Neutrophil (primary cell): ENCODE results near the gene MFSD2B.

ENCODE experiments used
- H3K27ac ChIP-seq: fragments of 200-600 bp; sonication (generic); 2 replicates; pipeline ENCODE4 v1.5.1; 2016; ENCODE audit warnings: mild to moderate bottlenecking, moderate library complexity
- H3K27me3 ChIP-seq: fragments of 200-600 bp; sonication (generic); 2 replicates; pipeline ENCODE4 v1.6.0; 2016; ENCODE audit warnings: mild to moderate bottlenecking
- H3K36me3 ChIP-seq: fragments of 200-600 bp; sonication (generic); 2 replicates; pipeline ENCODE4 v1.5.1; 2017
- H3K4me1 ChIP-seq, 2 experiments: fragments of 200-600 bp in 1 of 2; sonication (generic) in 1 of 2; 1 replicate in 1 of 2; 2 replicates in 1 of 2; pipeline versions ENCODE4 v1.5.1 to v1.6.1; 2013 to 2016; ENCODE audit warnings: low read depth in 1 of 2, low read length in 1 of 2, mild to moderate bottlenecking in 1 of 2, moderate library complexity in 1 of 2; ENCODE audit not compliant: control insufficient read depth in 1 of 2, insufficient read depth in 1 of 2
- H3K4me3 ChIP-seq, 2 experiments: fragments of 200-600 bp in 1 of 2; sonication (generic) in 1 of 2; 1 replicate in 1 of 2; 2 replicates in 1 of 2; pipeline ENCODE4 v1.5.1; 2013 to 2016; ENCODE audit warnings: low read depth in 1 of 2, low read length in 1 of 2, mild to moderate bottlenecking in 1 of 2, moderate library complexity in 1 of 2
- H3K9me3 ChIP-seq: fragments of 200-600 bp; sonication (generic); 2 replicates; pipeline ENCODE4 v1.5.1; 2016
- CTCF ChIP-seq: fragments of 200-600 bp; sonication (generic); IDR thresholded peaks from 2 replicates; pipeline ENCODE4 v1.5.1; 2016; ENCODE audit warnings: antibody characterized with exemption

The MFSD2B gene

DNA sequence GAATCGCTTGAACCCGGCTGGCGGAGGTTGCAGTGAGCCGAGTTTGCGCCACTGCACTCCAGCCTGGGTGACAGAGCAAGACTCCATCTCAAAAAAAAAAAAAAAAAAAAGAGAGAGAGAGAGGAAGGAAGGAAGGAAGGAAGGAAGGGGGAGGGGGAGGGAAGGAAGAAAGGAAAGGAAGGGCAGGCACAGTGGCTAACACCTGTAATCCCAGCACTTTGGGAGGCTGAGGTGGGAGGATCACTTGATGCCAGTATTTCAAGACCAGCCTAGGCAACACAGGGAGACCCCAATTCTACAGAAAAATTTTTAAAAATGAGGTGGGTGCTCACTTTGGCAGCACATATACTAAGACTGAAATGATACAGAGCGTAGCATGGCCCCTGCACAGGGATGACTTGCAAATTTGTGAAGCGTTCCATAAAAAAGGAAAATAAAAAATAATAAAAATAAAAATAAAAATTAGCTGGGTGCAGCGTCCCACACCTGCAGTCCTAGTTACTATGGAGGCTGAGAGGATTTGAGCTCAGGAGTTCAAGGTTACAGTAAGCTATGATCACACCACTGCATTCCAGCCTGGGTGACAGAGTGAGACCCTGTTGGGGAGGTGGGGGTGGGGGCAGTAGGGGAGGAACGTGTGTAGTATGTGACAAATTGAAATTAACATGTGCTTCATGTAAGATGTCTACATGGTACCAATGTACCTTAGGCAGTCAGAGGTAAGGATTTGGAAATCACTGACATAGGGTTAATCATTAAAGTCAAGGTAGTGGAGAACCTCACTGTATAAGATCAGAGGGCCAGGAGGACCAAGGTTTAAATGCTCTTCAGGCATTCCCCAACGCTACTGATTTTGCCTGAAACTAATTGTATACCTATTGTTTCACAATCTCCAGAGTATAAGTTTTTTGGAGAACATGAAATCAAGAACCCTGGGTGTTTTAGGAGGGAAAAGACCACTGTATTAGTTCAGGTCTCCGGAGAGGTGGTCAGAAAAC, 35.9 kb downstream of the MFSD2B start:
- peaks cover 29 to 31% of the 10 kb centered on the region in 2 experiments for H3K4me1 ChIP-seq
- no peak overlapping the region for H3K4me3 ChIP-seq

GRCh38 chr2:24046599-24046929, 36.7 kb downstream of the MFSD2B start:
- TF ChIP-seq CTCF: no peak
- peak overlapping the region; percentile 62 for H3K4me3 ChIP-seq
- peaks cover 29 to 31% of the 10 kb centered on the region in 2 experiments for H3K4me1 ChIP-seq
- H3K27ac ChIP-seq: no peak overlapping the region
- H3K9me3 ChIP-seq: no peaks in the 10 kb centered on the region
- peaks cover 54% of the 10 kb centered on the region for H3K27me3 ChIP-seq
- no peaks in the 10 kb centered on the region for H3K36me3 ChIP-seq

More for the DNA sequence above, 35.9 kb downstream of the MFSD2B start:
- peaks cover 46% of the 10 kb centered on the region for H3K27me3 ChIP-seq
- H3K27ac ChIP-seq: no peak overlapping the region
- TF ChIP-seq CTCF: no peak
- no peaks in the 10 kb centered on the region for H3K36me3 ChIP-seq
- H3K9me3 ChIP-seq: no peaks in the 10 kb centered on the region

GRCh38 chr2:24046930-24047702, 37.2 kb downstream of the MFSD2B start, which contains the start of gene WDCP:
WDCP (minus strand) TSS chr2:24047391; CDS start chr2:24039494, 7,897 bp downstream.
- Histone ChIP-seq H3K27ac (no peak within 1 kb of the TSS), H3K4me1 (peaks cover 29 to 31% of the 10 kb centered on the region in 2 experiments), H3K9me3 (no peaks in the 10 kb centered on the region), H3K4me3 (peak within 1 kb of the TSS; percentile 62), H3K36me3 (no peaks in the 10 kb centered on the region), H3K27me3 (peaks cover 60% of the 10 kb centered on the region)
- no peak for TF ChIP-seq CTCF

DNA sequence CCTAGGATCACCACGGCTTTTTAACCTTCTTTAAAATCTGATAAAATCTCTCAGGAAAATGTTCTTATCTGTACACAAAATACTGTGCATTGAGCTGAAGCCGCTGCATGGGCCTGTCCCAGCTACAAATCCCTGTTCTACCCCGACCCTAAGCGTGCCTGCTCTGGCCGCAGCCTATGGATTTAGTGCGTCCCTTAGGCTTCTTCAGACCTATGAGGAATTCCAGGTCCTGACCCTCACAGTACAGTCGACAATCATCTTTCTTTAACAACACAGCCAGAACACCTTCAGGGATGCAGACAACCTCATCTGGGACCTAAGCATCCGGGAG, 37.8 kb downstream of the MFSD2B start:
- Histone ChIP-seq H3K4me3 (peak overlapping the region; percentile 62), H3K9me3 (no peaks in the 10 kb centered on the region), H3K27me3 (peaks cover 65% of the 10 kb centered on the region), H3K36me3 (no peaks in the 10 kb centered on the region), H3K27ac (no peak overlapping the region), H3K4me1 (peaks cover 29 to 31% of the 10 kb centered on the region in 2 experiments)
- TF ChIP-seq CTCF: no peak

DNA sequence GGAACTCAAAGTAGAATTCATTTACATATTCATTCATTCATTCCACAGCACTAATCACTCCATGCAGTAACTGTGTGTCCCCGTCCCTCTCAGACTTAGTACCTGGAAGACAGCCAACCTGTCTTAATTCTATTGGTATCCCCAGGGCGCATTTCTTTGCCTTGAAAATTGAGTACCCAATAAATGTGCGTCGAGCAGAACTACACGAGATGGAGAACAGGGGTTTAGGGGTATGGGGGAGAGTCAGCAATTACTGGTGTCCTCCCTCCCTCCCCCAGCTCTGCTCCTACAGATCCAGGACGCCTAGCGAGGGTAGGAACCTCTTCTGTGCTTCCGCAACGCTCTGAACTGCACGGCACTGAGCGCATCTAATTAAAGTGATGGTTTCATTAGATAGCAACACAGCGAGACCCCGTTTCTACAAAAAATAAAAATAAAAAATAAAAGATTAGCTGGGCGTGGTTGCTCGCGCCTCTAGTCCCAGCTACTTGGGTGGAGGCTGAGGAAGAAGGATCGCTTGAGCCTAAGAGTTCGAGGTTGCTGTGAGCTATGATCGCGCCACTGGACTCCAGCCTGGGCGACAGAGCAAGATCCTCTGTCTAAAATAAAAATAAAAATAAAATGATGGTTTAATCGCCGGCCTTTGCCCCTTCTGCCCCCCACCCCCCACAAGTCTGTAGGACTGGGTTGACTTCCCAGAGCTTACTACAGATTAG, 39.0 kb downstream of the MFSD2B start:
- Histone ChIP-seq H3K27ac (no peak overlapping the region), H3K9me3 (no peaks in the 10 kb centered on the region), H3K27me3 (peaks cover 69% of the 10 kb centered on the region), H3K4me1 (peaks cover 29 to 31% of the 10 kb centered on the region in 2 experiments), H3K36me3 (no peaks in the 10 kb centered on the region), H3K4me3 (peak overlapping the region; percentile 29 to 53)
- TF ChIP-seq CTCF: no peak
